Fibroblast of lung (primary cell): ENCODE measurements around the gene ZNF672.

Source experiments
- CTCF ChIP-seq, 2 donors: IDR thresholded peaks in 1 of 2; conservative IDR thresholded peaks in 1 of 2; 1 replicate in 1 of 2; 2 replicates in 1 of 2; pipeline ENCODE4 v1.5.1; 2011 to 2012; ENCODE audit warnings: low read length in 2 of 2, control low read depth in 1 of 2, inconsistent platforms in 1 of 2, low read depth in 1 of 2, mild to moderate bottlenecking in 1 of 2
- EZH2 ChIP-seq: IDR thresholded peaks from 2 replicates; pipeline ENCODE4 v1.5.1; 2012; ENCODE audit warnings: low read length, control low read depth, mild to moderate bottlenecking; ENCODE audit errors: missing control alignments

GRCh38 chr1:248825909-248826760 is 11.9 kb upstream of the ZNF672 start, which contains the start of gene SH3BP5L:
- TF ChIP-seq CTCF (conservative IDR thresholded peaks at IDR 0.05 in 1 of 2, IDR thresholded peaks at IDR 0.05 in 1 of 2; ENCODE audit: low read depth in 1 of 2, low read length in 2 of 2) (peak; percentile 53 to 67), EZH2 (no peak)
